Loucy (cell line): Measurements from ENCODE around the gene TRIM33.

Experiments
- EZH2phosphoT487 ChIP-seq: fragments of 200-600 bp; IDR thresholded peaks from 2 replicates; pipeline ENCODE4 v1.6.1; 2018; ENCODE audit warnings: antibody characterized with exemption, mild to moderate bottlenecking, moderate library complexity, borderline replicate concordance
- TF ChIP-seq, protein P1 (sequence below): fragments of 200-600 bp; sonication (generic); conservative IDR thresholded peaks from 2 replicates; pipeline ENCODE4 v1.5.1; 2014; ENCODE audit warnings: mild to moderate bottlenecking, antibody characterized with exemption, low read length

DNA sequence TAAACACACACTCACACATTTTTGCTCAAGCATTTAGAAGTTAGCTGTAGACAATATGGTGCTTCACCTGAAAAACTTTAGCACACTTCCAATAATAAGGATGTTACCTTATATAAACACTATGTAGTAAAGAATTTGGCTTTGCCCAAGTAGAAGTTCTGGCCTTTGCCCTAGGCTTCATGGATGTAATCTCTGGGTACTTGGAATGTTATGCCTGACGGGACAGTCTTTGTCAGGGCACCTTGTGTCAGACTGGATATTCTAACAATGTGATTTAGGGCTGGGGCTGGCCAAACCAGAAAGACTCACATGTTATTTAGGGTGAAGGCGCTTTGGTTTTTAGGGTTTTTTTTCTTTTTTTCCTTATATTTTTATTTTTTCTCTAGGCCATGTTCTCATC lies 34.8 kb upstream of the TRIM33 start:
- TF ChIP-seq, protein P1, sequence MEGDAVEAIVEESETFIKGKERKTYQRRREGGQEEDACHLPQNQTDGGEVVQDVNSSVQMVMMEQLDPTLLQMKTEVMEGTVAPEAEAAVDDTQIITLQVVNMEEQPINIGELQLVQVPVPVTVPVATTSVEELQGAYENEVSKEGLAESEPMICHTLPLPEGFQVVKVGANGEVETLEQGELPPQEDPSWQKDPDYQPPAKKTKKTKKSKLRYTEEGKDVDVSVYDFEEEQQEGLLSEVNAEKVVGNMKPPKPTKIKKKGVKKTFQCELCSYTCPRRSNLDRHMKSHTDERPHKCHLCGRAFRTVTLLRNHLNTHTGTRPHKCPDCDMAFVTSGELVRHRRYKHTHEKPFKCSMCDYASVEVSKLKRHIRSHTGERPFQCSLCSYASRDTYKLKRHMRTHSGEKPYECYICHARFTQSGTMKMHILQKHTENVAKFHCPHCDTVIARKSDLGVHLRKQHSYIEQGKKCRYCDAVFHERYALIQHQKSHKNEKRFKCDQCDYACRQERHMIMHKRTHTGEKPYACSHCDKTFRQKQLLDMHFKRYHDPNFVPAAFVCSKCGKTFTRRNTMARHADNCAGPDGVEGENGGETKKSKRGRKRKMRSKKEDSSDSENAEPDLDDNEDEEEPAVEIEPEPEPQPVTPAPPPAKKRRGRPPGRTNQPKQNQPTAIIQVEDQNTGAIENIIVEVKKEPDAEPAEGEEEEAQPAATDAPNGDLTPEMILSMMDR: no peak
- TF ChIP-seq EZH2phosphoT487: no peak
